ENCODE data around the gene DCAF17.

DNA sequence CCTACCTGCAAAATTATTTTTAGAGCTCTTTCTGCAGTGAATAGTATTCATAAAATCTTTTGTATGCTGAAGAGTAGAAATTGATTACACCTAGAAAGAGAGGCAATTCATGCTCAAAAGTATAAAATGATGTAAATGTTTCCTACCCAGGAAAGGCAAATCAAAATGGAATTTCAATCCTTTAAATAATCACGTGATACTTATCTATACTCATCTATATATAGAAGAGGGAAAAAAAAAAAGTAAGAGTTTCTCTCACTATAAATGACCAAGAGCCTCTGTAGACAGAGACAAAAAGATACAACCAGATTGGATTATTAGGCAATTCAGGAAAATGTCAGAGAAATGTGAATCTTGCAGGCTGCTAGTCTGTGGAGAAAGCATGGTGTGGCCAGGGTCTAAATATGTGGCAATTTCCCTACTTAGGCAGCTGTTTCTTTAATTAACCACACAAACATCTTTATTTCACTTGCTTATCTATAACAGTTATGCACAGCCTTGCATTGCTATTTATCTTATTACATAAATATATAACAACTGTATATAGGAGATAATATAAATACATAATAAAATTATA lies 39.8 kb upstream of the DCAF17 start:
- TF ChIP-seq, protein P1, sequence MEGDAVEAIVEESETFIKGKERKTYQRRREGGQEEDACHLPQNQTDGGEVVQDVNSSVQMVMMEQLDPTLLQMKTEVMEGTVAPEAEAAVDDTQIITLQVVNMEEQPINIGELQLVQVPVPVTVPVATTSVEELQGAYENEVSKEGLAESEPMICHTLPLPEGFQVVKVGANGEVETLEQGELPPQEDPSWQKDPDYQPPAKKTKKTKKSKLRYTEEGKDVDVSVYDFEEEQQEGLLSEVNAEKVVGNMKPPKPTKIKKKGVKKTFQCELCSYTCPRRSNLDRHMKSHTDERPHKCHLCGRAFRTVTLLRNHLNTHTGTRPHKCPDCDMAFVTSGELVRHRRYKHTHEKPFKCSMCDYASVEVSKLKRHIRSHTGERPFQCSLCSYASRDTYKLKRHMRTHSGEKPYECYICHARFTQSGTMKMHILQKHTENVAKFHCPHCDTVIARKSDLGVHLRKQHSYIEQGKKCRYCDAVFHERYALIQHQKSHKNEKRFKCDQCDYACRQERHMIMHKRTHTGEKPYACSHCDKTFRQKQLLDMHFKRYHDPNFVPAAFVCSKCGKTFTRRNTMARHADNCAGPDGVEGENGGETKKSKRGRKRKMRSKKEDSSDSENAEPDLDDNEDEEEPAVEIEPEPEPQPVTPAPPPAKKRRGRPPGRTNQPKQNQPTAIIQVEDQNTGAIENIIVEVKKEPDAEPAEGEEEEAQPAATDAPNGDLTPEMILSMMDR (IDR thresholded peaks at IDR 0.05), result no peak
- TF ChIP-seq POLR2AphosphoS5 (IDR thresholded peaks at IDR 0.05) (no peak), POLR2A (IDR thresholded peaks at IDR 0.05) (no peak)
